DMS53 treated with DMSO at 0.1 percent for 48 hours (cell line): ENCODE data around the gene MIA2.
"Not testable (repeated sequence)": the region's sequence is repeated elsewhere in the genome, so short reads cannot be mapped to it uniquely, and the experiment has no call there.

ENCODE experiments used
- DNase-seq: peaks from one replicate; lab custom pipeline; 2025; ENCODE audit not compliant: unreplicated experiment; lab: John Stamatoyannopoulos, UW

Gene MIA2

GRCh38 chr14:39231751-39232553 is 1.8 kb upstream of the MIA2 start:
- DNase-seq, result not testable (repeated sequence)

- no peak for DNase-seq
Observed at GRCh38 chr14:39232554-39233415, 930 bp upstream of the MIA2 start.

GRCh38 chr14:39234986-39235385 is 1.3 kb downstream of the MIA2 start:
- DNase-seq, result not testable (repeated sequence)

- not testable (repeated sequence) for DNase-seq
Observed at GRCh38 chr14:39235466-39235865, 1.8 kb downstream of the MIA2 start.

- DNase-seq, result no peak
Observed at GRCh38 chr14:39240769-39241168, 7.1 kb downstream of the MIA2 start.

- DNase-seq, result no peak
Observed at GRCh38 chr14:39241637-39242036, 7.9 kb downstream of the MIA2 start.

GRCh38 chr14:39243831-39244230 is 10.1 kb downstream of the MIA2 start:
- DNase-seq, result no peak

- DNase-seq, result no peak
Observed at GRCh38 chr14:39246618-39247017, 12.9 kb downstream of the MIA2 start.

GRCh38 chr14:39247256-39247655 is 13.5 kb downstream of the MIA2 start:
- DNase-seq, result no peak

GRCh38 chr14:39251547-39251946 is 17.8 kb downstream of the MIA2 start:
- no peak for DNase-seq

GRCh38 chr14:39257388-39257787 is 23.7 kb downstream of the MIA2 start:
- not testable (repeated sequence) for DNase-seq

- no peak for DNase-seq
Observed at GRCh38 chr14:39258782-39259545, 25.2 kb downstream of the MIA2 start.

GRCh38 chr14:39260161-39260560 is 26.4 kb downstream of the MIA2 start:
- not testable (repeated sequence) for DNase-seq

- not testable (repeated sequence) for DNase-seq
Observed at GRCh38 chr14:39262214-39262613, 28.5 kb downstream of the MIA2 start.

- no peak for DNase-seq
Observed at GRCh38 chr14:39264057-39264456, 30.3 kb downstream of the MIA2 start.

GRCh38 chr14:39264558-39264957 is 30.8 kb downstream of the MIA2 start:
- DNase-seq, result no peak

- no peak for DNase-seq
Observed at GRCh38 chr14:39265033-39265432, 31.3 kb downstream of the MIA2 start.

- no peak for DNase-seq
Observed at GRCh38 chr14:39265806-39266524, 32.2 kb downstream of the MIA2 start.

GRCh38 chr14:39266525-39266870 is 32.8 kb downstream of the MIA2 start:
- peak; percentile 66 for DNase-seq

- peak; percentile 61 for DNase-seq
Observed at GRCh38 chr14:39266871-39267607, 33.3 kb downstream of the MIA2 start.
